K562 (cell line): Measurements from ENCODE around the gene TERB1. TPM values are rescaled to one million over a fixed set of nuclear protein-coding genes. Genes with fewer than 3 reads are reported as not detected.

Experiments
- BHLHE40 ChIP-seq: IDR thresholded peaks from 2 replicates; pipeline ENCODE4 v1.6.1; 2011; ENCODE audit warnings: low read length, improper control_type of control experiment
- CREB5 ChIP-seq: fragments of 250-450 bp; sonication (Bioruptor Pico); IDR thresholded peaks from 2 replicates; pipeline ENCODE4 v1.5.0; 2020; ENCODE audit warnings: mild to moderate bottlenecking
- MAFF ChIP-seq: IDR thresholded peaks from 2 replicates; pipeline ENCODE4 v1.6.1; 2012; ENCODE audit warnings: low read length, improper control_type of control experiment
- NEUROD1 ChIP-seq: fragments of 150-350 bp; IDR thresholded peaks from 2 replicates; pipeline ENCODE4 v1.6.1; 2014; ENCODE audit warnings: borderline replicate concordance, low read length, low read depth; ENCODE audit not compliant: partially characterized antibody
- PTTG1 ChIP-seq: fragments of 450-650 bp; IDR thresholded peaks from 2 replicates; pipeline ENCODE4 v1.6.1; 2016; ENCODE audit warnings: low read depth, mild to moderate bottlenecking, missing genetic modification characterization, missing compliant biosample characterization
- TBL1XR1 ChIP-seq, 2 experiments: IDR thresholded peaks; 2 replicates each; pipeline ENCODE4 v1.6.1; 2012; ENCODE audit warnings: improper control_type of control experiment in 2 of 2, low read length in 2 of 2, mild to moderate bottlenecking in 1 of 2
- TCF15 ChIP-seq: fragments of 250-450 bp; sonication (Bioruptor Pico); IDR thresholded peaks from 2 replicates; pipeline ENCODE4 v1.8.0; 2022; ENCODE audit warnings: moderate library complexity, mild to moderate bottlenecking, inconsistent platforms
- TCFL5 ChIP-seq: fragments of 250-450 bp; sonication (Bioruptor Pico); conservative IDR thresholded peaks from 2 replicates; pipeline ENCODE4 v1.6.1; 2021; ENCODE audit warnings: mild to moderate bottlenecking, moderate library complexity, matching md5 sums
- TSC22D4 ChIP-seq: fragments of 450-650 bp; IDR thresholded peaks from 2 replicates; pipeline ENCODE4 v1.6.1; 2016; ENCODE audit warnings: missing genetic modification characterization, missing biosample characterization, control low read depth
- ZFP91 ChIP-seq: sonication (generic); formaldehyde crosslinking; IDR thresholded peaks from 2 replicates; pipeline ENCODE4 v1.8.0; 2022; ENCODE audit warnings: mild to moderate bottlenecking, missing genetic modification reagents
- ZNF407 ChIP-seq: fragments of 450-650 bp; IDR thresholded peaks from 2 replicates; pipeline ENCODE4 v1.6.1; 2016; ENCODE audit warnings: low read depth
- ZNF79 ChIP-seq: fragments of 250-450 bp; sonication (Bioruptor Pico); IDR thresholded peaks from 2 replicates; pipeline ENCODE4 v1.4.0; 2020; ENCODE audit warnings: low read depth, mild to moderate bottlenecking, moderate library complexity
- polyA plus RNA-seq, 8 experiments: library from polyadenylated mRNA; depleted of rRNA in 4 of 8; stranded (reverse) in 5 of 8; unstranded in 3 of 8; fragments of >200 nt; fragmentation: Nextera tagmentation in 2 of 8; fragmentation: Illumina TruSeq in 1 of 8; extraction: Ambion mirVana in 2 of 8; extraction: Trizol in 1 of 8; gene quantifications; 2 replicates each; pipeline versions ENCODE4 v1.2.1 to v1.2.3, GENCODE V29; 2011 to 2014; ENCODE audit warnings: inconsistent platforms in 1 of 8, missing spikeins in 1 of 8
- total RNA-seq, 7 experiments: library from RNA; depleted of rRNA in 6 of 7; stranded (reverse); fragments of >200 nt in 6 of 7; fragmentation: Illumina TruSeq in 2 of 7; extraction: Trizol in 2 of 7; gene quantifications; 2 replicates each; pipeline versions ENCODE4 v1.2.1 to v1.2.3, GENCODE V29; 2011 to 2021; ENCODE audit warnings: low replicate concordance in 1 of 7
- TF ChIP-seq, protein P1 (sequence below): fragments of 450-650 bp; IDR thresholded peaks from 2 replicates; pipeline ENCODE4 v1.6.1; 2016; ENCODE audit warnings: antibody characterized with exemption

TERB1 gene
- total and polyA plus RNA-seq, 9 of the 15 experiments (the other 6 are each of a cell fraction or from before 2014, with no cell fraction given) = not detected

GRCh38 chr16:66830422-66831404 is 29.3 kb upstream of the TERB1 start, which contains the start of gene NAE1 (continued):
- TF ChIP-seq ZNF407 (no peak), TCFL5 (no peak), ZNF79 (CRISPR knock-in tag) (no peak), TSC22D4 (no peak), PTTG1 (tag) (no peak), ZFP91 (0 out of 2 replicates have a peak, but pooled peaks have one; percentile 24), MAFF (no peak), NEUROD1 (no peak), CREB5 (CRISPR knock-in tag) (no peak), BHLHE40 (0 out of 2 replicates have a peak, but pooled peaks have one; percentile 38), TBL1XR1 (IDR thresholded peaks at IDR 0.05; ENCODE audit: low read length in 2 of 2) (no peak), TCF15 (CRISPR knock-in tag) (0 out of 2 replicates have a peak, but pooled peaks have one; percentile 33)
- TF ChIP-seq, protein P1, sequence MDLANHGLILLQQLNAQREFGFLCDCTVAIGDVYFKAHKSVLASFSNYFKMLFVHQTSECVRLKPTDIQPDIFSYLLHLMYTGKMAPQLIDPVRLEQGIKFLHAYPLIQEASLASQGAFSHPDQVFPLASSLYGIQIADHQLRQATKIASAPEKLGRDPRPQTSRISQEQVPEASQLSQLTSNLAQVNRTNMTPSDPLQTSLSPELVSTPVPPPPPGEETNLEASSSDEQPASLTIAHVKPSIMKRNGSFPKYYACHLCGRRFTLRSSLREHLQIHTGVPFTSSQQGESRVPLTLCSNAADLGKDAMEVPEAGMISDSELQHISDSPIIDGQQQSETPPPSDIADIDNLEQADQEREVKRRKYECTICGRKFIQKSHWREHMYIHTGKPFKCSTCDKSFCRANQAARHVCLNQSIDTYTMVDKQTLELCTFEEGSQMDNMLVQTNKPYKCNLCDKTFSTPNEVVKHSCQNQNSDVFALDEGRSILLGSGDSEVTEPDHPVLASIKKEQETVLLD = 0 out of 2 replicates have a peak, but pooled peaks have one; percentile 86
